Omental fat pad (tissue), 4 donors: Measurements from ENCODE around the gene SWT1. TPM values are rescaled to one million over a fixed set of nuclear protein-coding genes. Genes with fewer than 3 reads are reported as not detected.

Experiments
- ATAC-seq: fragments of 150-250 bp; one replicate; pipeline ENCODE4 v1.9.1; 2016; ENCODE audit warnings: mild to moderate bottlenecking, moderate library complexity; ENCODE audit not compliant: low FRiP score
- DNase-seq: peaks from one replicate; pipeline ENCODE4 v3.0.0-alpha.2; 2019; ENCODE audit warnings: low spot score
- total RNA-seq, 4 donors: library from RNA; depleted of rRNA; stranded (reverse); fragments of >200 nt; gene quantifications; one replicate each; pipeline ENCODE4 v1.1.0, GENCODE V29; 2016
- TF ChIP-seq, protein P1 (sequence below), 3 donors: fragments of 450-650 bp; IDR thresholded peaks; one replicate each; pipeline ENCODE4 v1.5.1; 2016 to 2017; ENCODE audit warnings: antibody characterized with exemption in 3 of 3, mild to moderate bottlenecking in 3 of 3, moderate library complexity in 2 of 3

The SWT1 gene
- total RNA-seq, 4 donors from 2014 or later = 3.6 to 15.1 (median 7.3) TPM

DNA sequence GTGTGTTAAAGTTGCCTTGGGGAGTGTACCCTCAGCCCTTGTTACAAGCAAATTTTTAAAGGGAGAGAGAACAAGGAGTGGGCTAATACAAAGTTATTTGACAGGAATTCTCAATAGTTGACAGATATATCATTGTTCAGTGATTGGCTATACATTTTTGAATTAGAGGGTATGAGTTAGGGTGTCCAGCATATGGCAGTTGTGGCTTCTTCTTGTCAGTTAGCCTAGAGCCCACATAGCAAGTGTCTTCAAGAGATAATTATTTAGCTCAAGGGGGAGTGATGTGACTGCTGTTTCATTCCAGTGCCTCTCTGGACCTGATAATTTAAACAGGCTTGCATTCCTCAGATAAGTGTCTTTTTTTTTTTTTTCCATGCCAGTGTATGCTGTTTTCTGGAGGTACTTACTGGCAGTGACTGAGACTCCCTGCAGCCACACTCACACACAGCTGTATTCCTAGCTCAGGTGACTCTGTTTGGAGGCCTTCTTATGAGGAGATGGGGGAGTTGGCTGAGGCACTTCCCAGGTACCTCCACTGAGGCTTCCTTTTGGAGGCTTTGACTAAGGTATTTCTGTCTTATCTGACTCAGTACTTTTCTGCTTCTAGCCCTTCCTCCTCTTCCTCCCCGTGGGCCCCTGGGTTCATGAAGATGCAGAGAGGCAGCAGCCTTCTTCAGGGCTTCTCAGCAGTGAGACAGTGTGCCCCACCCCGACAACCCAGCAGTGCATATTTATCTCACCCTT, 127.7 kb downstream of the SWT1 start:
- no peak for ATAC-seq
- DNase-seq = no peak
- TF ChIP-seq, protein P1, sequence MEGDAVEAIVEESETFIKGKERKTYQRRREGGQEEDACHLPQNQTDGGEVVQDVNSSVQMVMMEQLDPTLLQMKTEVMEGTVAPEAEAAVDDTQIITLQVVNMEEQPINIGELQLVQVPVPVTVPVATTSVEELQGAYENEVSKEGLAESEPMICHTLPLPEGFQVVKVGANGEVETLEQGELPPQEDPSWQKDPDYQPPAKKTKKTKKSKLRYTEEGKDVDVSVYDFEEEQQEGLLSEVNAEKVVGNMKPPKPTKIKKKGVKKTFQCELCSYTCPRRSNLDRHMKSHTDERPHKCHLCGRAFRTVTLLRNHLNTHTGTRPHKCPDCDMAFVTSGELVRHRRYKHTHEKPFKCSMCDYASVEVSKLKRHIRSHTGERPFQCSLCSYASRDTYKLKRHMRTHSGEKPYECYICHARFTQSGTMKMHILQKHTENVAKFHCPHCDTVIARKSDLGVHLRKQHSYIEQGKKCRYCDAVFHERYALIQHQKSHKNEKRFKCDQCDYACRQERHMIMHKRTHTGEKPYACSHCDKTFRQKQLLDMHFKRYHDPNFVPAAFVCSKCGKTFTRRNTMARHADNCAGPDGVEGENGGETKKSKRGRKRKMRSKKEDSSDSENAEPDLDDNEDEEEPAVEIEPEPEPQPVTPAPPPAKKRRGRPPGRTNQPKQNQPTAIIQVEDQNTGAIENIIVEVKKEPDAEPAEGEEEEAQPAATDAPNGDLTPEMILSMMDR (IDR thresholded peaks at IDR 0.05) = no peak

GRCh38 chr1:185287451-185287850, 130.5 kb downstream of the SWT1 start:
- DNase-seq (no peak), ATAC-seq (no peak)
- TF ChIP-seq, protein P1 (IDR thresholded peaks at IDR 0.05) = no peak

DNA sequence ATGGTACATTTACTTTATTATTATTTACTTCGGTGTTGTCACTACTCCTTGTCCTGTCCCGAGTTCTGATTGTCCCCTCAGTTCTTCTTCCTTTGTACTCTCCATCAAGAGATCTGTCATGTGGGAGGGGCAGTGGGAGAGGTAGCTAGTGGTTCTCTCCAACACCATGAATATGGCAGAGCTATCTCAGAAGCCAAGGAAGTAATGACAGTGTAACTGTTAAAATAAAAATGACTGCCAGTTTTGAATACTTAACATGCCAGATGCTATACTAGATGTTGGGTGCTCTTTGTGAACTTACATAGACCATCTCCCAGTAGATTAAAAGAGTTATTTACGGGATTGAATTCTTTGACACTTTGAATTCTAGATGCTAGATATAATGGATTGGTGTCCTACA, 131.5 kb downstream of the SWT1 start:
- TF ChIP-seq, protein P1 (IDR thresholded peaks at IDR 0.05) = no peak
- ATAC-seq (no peak), DNase-seq (no peak)

DNA sequence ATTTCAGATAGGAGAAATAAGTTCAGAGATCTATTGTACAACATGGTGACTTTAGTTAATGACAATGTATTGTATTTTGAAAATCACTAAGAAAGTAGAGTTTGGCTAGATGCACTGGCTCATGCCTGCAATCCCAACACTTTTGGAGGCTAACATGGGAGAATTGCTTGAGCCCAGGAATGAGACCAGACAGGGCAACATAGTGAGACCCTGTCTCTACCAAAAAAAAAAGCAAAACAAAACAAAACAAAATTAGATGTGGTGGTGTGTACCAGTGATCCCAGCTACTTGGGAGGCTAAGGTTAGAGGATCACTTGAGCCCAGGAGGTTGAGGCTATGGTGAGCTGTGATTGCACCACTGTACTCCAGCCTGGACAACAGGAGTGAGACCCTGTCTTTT, 132.9 kb downstream of the SWT1 start:
- no peak for ATAC-seq
- TF ChIP-seq, protein P1 (IDR thresholded peaks at IDR 0.05) = no peak
- no peak for DNase-seq

DNA sequence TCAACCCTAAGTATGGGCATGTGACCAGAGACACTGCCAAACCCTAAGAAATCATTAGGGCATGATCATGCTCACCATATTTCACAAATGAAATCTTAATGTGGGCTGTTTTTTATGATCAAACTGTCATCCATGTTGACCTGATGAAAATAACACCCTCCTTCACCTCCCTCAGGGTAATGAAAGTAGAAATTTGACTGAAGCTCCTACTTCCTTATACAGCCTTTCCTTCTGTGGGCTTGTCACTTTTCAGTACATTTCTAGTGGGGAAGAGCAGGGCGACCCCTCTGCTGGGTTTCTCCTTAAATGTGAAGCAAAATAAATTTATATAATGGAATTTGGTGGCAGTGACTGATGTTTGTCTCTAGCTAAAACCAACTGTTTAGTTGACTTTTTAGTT, 134.2 kb downstream of the SWT1 start:
- DNase-seq (no peak), ATAC-seq (no peak)
- TF ChIP-seq, protein P1 (IDR thresholded peaks at IDR 0.05) = no peak

DNA sequence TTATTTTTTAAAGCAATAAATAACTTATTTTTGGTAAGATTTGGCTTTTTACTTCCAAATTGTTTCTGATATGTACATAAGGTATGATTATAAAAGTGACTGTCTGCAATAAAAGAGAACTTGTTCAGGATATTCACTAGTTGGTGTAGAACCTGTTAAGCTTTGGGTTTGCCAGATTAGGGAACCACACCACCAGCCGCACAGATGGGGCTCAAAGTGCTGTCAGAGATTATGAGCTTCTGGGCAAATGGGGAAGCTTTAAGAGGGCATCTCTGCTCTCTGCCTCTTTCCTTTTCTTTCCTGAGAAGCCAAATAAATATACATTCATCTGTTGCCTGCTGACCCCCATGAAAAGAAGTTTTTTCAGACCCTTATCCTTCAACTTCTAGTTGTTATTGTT, 134.7 kb downstream of the SWT1 start:
- DNase-seq (no peak), ATAC-seq (no peak)
- TF ChIP-seq, protein P1 (IDR thresholded peaks at IDR 0.05) = no peak

DNA sequence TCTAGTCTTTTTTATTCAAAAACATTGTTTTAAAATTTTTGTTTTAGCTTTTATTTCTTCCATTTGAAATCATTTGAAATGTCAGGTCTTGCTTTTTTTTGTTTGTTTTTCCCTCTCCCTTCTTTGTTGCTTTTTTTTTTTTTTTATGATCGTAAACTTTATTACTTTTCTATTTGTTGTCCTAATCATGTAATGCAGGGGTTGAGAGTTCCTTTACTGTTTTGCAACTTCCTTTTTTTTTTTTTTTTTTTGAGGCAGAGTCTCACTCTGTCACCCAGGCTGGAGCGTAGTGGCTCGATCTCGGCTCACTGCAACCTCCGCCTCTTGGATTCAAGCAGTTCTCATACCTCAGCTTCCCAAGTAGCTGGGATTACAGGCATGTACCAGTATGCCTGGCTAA, 135.3 kb downstream of the SWT1 start:
- TF ChIP-seq, protein P1 (IDR thresholded peaks at IDR 0.05) = no peak
- ATAC-seq (no peak), DNase-seq (no peak)
